ENCODE measurements around the gene MERTK.
"Not testable (repeated sequence)": the region's sequence is repeated elsewhere in the genome, so short reads cannot be mapped to it uniquely, and the experiment has no call there.

The MERTK gene

GRCh38 chr2:111952871-111953452 is 54.6 kb downstream of the MERTK start:
- ChIA-PET CTCF (no interaction called here), POLR2A (no interaction called here)
- DNase-seq (ENCODE audit: extremely low spot score): no peak
- no peak for TF ChIP-seq CTCF (IDR thresholded peaks at IDR 0.05; ENCODE audit: control extremely low read depth, extremely low read depth, low read depth, missing control alignments)

GRCh38 chr2:111954602-111955332 is 56.4 kb downstream of the MERTK start:
- CTCF ChIA-PET: interaction anchor here (1.2 to 1.9 kb wide), 3 partner anchors 8 to 20 kb away, joined by 3 to 6 read pairs (median 4); no protein-coding TSS in a partner anchor
- POLR2A ChIA-PET: no interaction called here
- no peak for TF ChIP-seq CTCF (IDR thresholded peaks at IDR 0.05; ENCODE audit: control extremely low read depth, extremely low read depth, low read depth, missing control alignments)

GRCh38 chr2:111957872-111958354 is 59.5 kb downstream of the MERTK start:
- TF ChIP-seq CTCF (IDR thresholded peaks at IDR 0.05; ENCODE audit: control extremely low read depth, extremely low read depth, low read depth, missing control alignments): no peak
- no peak for DNase-seq (ENCODE audit: extremely low spot score)
- CTCF ChIA-PET: no interaction called here
- POLR2A ChIA-PET: no interaction called here

More at GRCh38 chr2:111954602-111955332, 56.4 kb downstream of the MERTK start:
- DNase-seq (ENCODE audit: extremely low spot score): no peak

- POLR2A ChIA-PET: no interaction called here
- no peak for TF ChIP-seq CTCF (IDR thresholded peaks at IDR 0.05; ENCODE audit: control extremely low read depth, extremely low read depth, low read depth, missing control alignments)
- CTCF ChIA-PET: no interaction called here
- DNase-seq (ENCODE audit: extremely low spot score): no peak
These were observed 60.5 kb downstream of the MERTK start for GRCh38 chr2:111958901-111959300.

- no peak for TF ChIP-seq CTCF (IDR thresholded peaks at IDR 0.05; ENCODE audit: control extremely low read depth, extremely low read depth, low read depth, missing control alignments)
- CTCF ChIA-PET: interaction anchor here (1.1 kb wide), 1 partner anchor 15 kb away, joined by 6 read pairs; no protein-coding TSS in a partner anchor
- POLR2A ChIA-PET: interaction anchor here (0.6 kb wide), 1 partner anchor 940 kb away, joined by 3 read pairs; no protein-coding TSS in a partner anchor
- no peak for DNase-seq (ENCODE audit: extremely low spot score)
These were observed 63.3 kb downstream of the MERTK start for GRCh38 chr2:111961663-111962062.

- DNase-seq (ENCODE audit: extremely low spot score); POLR2A ChIA-PET; CTCF ChIA-PET: not testable (repeated sequence)
These were observed 64.7 kb downstream of the MERTK start for GRCh38 chr2:111963086-111963485.

GRCh38 chr2:111963508-111963907 is 65.1 kb downstream of the MERTK start:
- CTCF ChIA-PET; POLR2A ChIA-PET; DNase-seq (ENCODE audit: extremely low spot score): not testable (repeated sequence)
